Measurements from ENCODE around the gene TUBA3E.
"Not testable (repeated sequence)": the region's sequence is repeated elsewhere in the genome, so short reads cannot be mapped to it uniquely, and the experiment has no call there.

DNA sequence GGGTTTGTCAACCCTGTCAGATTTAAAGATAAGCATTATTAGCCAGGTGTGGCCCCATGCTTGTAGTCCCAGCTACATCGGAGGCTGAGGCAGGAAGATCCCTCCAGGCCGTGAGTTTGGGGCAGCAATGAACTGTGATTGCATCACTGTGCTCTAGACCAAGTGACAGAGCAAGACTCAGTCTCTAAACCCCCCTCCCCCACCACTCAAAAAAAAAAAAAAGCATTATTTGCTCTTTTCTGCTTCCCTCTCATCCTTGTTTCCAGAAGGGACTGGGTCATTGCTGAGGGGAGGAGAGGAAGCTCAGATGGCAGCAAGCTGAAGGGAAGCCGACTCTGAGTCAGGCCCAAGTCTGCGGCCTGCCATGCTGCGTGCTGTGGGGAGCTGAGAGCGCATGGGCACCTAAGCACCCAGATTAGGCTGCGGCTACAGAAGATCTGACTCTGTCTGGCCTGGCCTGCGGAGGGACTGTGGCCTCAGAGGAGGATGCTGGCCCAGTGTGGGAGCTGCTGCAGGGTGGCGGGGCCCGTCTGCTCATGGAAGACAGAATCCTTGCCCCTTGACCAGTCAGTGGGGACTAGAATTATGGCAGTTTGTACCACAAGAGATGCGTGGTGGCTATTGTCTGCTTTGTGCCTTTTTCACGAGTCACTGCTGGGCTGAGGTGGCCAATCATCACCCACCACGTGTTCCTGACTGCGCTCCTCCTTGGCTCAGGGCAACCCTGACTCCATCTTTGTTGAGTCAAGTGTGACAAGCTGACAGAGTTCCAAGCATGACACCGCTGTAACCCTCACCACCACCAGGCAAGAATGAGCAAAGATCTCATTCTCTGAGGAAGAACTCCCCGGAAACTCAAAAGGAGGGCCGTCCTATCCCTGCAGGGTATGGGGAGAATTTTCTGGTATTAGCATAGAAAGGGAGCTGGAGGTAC lies 10.1 kb downstream of the TUBA3E start:
- TF ChIP-seq SUZ12 (IDR thresholded peaks at IDR 0.05; ENCODE audit: extremely low read depth, insufficient read depth, insufficient read length); YY1 (IDR thresholded peaks at IDR 0.05; ENCODE audit: insufficient read depth, insufficient read length); ZNF274 (IDR thresholded peaks at IDR 0.05; ENCODE audit: low read depth, low read length): not testable (repeated sequence)
